Cardiac fibroblast (primary cell): ENCODE data around the gene KSR1.

Experiments used
- DNase-seq, 2 donors: peaks; one replicate each; pipeline versions ENCODE4 v3.0.0 to v3.0.0-alpha.2; 2010; ENCODE audit warnings: low read depth in 2 of 2
- H3K4me3 ChIP-seq, 2 donors: replicated peaks in 1 of 2; 1 replicate in 1 of 2; 2 replicates in 1 of 2; pipeline ENCODE4 v1.5.1; 2011; ENCODE audit warnings: low read depth in 2 of 2, low read length in 2 of 2, mild to moderate bottlenecking in 2 of 2, moderate library complexity in 1 of 2
- TF ChIP-seq, protein P1 (sequence below): IDR thresholded peaks from one replicate; pipeline ENCODE4 v1.5.1; 2011; ENCODE audit warnings: low read depth, mild to moderate bottlenecking, low read length, inconsistent platforms

The KSR1 gene

DNA sequence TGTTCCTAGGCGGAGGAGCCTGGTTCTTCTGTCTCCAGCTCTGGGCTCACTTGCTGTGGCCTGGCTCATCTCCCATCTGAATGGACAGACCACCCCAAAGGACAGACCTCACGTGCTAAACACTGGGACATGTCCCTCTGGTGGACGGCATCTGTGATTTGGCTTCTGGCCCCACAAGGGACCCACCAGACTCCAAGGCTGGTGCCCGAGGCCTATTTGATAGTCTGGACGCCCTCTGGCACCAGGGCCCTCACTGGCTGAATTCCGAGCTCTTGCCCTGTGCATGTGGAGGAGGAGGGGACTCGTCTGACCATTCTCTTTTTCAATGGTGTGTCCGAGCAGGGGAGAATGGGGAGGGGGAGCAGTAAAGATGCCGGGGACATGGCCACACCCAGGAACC lies 112.0 kb downstream of the KSR1 start:
- DNase-seq = no peak
- H3K4me3 ChIP-seq = no peak overlapping the region
- TF ChIP-seq, protein P1, sequence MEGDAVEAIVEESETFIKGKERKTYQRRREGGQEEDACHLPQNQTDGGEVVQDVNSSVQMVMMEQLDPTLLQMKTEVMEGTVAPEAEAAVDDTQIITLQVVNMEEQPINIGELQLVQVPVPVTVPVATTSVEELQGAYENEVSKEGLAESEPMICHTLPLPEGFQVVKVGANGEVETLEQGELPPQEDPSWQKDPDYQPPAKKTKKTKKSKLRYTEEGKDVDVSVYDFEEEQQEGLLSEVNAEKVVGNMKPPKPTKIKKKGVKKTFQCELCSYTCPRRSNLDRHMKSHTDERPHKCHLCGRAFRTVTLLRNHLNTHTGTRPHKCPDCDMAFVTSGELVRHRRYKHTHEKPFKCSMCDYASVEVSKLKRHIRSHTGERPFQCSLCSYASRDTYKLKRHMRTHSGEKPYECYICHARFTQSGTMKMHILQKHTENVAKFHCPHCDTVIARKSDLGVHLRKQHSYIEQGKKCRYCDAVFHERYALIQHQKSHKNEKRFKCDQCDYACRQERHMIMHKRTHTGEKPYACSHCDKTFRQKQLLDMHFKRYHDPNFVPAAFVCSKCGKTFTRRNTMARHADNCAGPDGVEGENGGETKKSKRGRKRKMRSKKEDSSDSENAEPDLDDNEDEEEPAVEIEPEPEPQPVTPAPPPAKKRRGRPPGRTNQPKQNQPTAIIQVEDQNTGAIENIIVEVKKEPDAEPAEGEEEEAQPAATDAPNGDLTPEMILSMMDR = no peak

DNA sequence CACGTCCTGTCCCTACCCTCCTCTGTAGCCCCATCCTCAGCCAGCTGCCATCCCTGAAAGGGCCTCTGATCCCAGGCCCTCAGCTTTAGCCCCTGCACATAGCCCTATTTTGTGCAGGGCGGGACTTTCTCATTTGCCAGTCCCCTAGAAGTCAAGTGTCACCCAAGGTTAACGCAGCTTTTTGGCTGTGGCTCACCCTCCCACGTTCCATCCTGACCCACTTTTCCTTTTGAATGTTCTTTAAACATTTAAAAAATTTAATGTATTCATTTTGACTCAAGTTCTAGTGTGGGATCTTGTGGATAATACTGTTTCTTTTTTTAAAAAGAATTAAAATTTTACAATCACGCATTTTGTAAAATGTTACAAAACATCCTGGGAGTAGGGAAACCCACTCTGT lies 112.6 kb downstream of the KSR1 start:
- no peak overlapping the region for H3K4me3 ChIP-seq
- no peak for DNase-seq
- TF ChIP-seq, protein P1 = no peak

DNA sequence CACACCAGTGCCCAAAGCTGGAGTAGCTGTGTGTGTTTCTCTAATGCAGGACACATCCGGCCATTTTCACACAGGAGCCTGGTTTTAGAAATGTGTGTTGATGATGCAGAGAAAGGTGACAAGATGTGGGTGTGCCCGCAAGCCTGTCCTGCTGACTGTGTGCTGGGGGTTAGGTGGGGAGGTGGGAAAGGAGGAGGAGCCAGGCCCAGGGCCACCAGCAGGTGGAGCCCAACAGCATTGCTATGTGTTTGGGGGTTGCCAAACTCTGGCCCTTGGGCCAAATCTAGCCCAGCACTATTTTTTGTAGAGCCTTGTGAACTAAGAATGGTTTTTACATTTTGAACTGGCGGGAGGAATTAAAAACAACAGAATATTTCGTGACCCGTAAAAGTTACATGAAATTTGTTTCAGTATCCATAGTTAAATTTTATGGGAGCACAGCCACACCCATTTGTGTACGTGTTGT lies 113.0 kb downstream of the KSR1 start:
- TF ChIP-seq, protein P1 = peak; percentile 70
- H3K4me3 ChIP-seq = no peak overlapping the region
- peak; percentile 35 to 43 for DNase-seq

DNA sequence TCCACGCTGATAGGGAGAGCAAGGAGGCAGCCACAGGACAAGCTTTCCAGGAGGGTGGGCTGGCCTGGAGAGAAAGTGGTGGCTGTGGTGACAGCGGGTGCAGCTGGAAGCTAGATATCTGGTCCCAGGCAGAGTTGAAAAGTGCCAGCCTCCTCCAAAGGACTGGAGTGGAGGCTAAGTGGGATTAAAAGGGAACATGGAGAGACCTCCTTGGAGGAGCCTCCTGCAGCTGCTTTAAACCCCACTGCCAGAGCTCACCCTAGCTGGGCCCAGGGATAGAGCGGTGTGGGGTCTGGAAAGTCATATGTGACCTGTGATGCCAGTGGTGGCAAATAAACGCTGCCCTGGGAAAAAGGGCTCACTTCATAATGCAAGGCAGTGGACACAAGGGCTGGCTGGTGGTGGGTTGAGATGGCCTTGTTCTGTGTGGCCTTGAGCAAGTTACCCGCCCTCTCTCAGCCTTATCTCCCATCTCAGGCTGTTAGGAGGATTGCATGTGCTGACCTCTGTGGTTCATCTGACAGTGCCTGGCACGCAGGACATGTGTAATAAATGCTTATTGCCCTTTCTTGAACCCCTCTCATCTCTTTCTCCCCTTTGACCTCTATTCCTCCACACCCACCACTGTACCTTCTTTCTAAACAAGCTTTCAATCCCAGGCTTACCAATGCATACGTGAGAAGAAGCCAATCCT lies 113.8 kb downstream of the KSR1 start:
- TF ChIP-seq, protein P1 = no peak
- H3K4me3 ChIP-seq = no peak overlapping the region
- no peak for DNase-seq

DNA sequence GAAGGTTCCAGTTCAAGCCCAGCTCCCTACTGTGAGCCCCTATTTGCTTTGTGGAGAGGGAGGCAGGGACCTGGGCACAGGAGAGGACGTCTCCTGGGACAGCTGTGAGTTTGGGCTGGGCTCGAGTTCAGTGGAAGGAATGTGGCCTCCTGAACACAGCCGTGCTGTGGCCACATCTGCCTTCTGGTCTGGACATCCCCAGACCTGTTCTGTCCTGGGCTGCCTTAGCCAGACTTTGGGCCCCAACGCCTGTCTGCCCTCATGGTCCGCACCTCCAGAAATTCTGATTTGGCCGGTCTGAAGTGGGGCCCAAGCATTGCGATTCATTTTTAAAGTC lies 114.3 kb downstream of the KSR1 start:
- H3K4me3 ChIP-seq = no peak overlapping the region
- no peak for DNase-seq
- TF ChIP-seq, protein P1 = no peak

DNA sequence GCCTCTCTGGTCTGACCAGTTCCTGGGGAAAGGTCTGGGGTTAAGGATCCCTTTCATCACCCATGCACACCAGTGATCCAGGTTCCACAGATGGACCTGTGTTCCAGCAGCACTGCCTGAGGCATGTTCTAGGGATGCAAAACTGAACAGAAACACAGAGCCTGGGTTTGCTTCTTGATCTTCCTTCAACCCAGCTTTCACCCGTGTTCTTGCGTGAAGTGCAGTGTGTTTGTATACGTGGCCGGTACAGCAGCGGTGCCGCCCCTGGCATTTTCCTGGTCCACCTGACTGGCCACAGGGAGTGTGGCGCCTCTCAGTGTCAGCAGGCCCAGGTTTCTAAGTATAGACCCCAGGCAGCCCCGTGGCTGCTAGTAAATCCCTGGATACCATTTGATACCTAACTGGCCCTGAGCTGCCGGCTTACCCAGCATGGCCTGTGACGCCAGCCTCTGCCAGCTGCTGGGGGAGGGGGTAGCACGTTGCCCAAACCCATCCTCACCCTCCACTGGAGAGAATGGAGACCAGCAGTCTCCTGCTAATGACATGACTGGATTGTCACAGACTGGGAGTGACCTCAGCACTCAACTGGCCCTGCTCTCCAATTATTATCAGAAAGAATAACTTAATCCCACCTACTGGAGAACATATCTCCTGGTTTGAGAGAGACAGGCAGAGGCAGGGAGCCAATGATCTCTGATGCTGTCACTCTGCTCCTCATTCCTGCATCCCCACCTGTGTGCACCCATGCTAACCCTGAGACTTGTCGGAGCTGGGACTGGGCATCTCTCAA lies 115.5 kb downstream of the KSR1 start:
- no peak for DNase-seq
- TF ChIP-seq, protein P1 = no peak

More for the DNA sequence above, 115.5 kb downstream of the KSR1 start:
- no peak overlapping the region for H3K4me3 ChIP-seq
